Measurements from ENCODE around the gene OGN.

OGN gene

GRCh38 chr9:92407818-92408217, 3.4 kb upstream of the OGN start:
- TF ChIP-seq CTCF (IDR thresholded peaks at IDR 0.05; ENCODE audit: poor library complexity, severe bottlenecking), result no peak
- ATAC-seq (ENCODE audit: low read depth) (no peak), DNase-seq (ENCODE audit: low spot score) (no peak)
- H3K27ac ChIP-seq (ENCODE audit: poor library complexity, severe bottlenecking), result no peak overlapping the region
- H3K27me3 ChIP-seq (ENCODE audit: insufficient read depth, poor library complexity, severe bottlenecking), result no peaks in the 10 kb centered on the region
- no peaks in the 10 kb centered on the region for H3K4me1 ChIP-seq (ENCODE audit: insufficient read depth, poor library complexity, severe bottlenecking)
- no peaks in the 10 kb centered on the region for H3K9me3 ChIP-seq (ENCODE audit: severe bottlenecking)
- H3K36me3 ChIP-seq (ENCODE audit: low read depth), result no peaks in the 10 kb centered on the region
- H3K4me3 ChIP-seq (ENCODE audit: severe bottlenecking), result no peak overlapping the region

- Histone ChIP-seq H3K4me1 (ENCODE audit: insufficient read depth, poor library complexity, severe bottlenecking) (no peaks in the 10 kb centered on the region), H3K9me3 (ENCODE audit: severe bottlenecking) (no peaks in the 10 kb centered on the region), H3K27ac (ENCODE audit: poor library complexity, severe bottlenecking) (no peak overlapping the region), H3K4me3 (ENCODE audit: severe bottlenecking) (no peak overlapping the region), H3K27me3 (ENCODE audit: insufficient read depth, poor library complexity, severe bottlenecking) (no peaks in the 10 kb centered on the region), H3K36me3 (ENCODE audit: low read depth) (no peaks in the 10 kb centered on the region)
- no peak for DNase-seq (ENCODE audit: low spot score)
- ATAC-seq (ENCODE audit: low read depth), result no peak
- TF ChIP-seq CTCF (IDR thresholded peaks at IDR 0.05; ENCODE audit: poor library complexity, severe bottlenecking), result no peak
Observed at GRCh38 chr9:92406477-92406876, 2.1 kb upstream of the OGN start.

GRCh38 chr9:92405818-92406217, 1.4 kb upstream of the OGN start:
- H3K27me3 ChIP-seq (ENCODE audit: insufficient read depth, poor library complexity, severe bottlenecking), result no peaks in the 10 kb centered on the region
- H3K4me3 ChIP-seq (ENCODE audit: severe bottlenecking), result no peak overlapping the region
- TF ChIP-seq CTCF (IDR thresholded peaks at IDR 0.05; ENCODE audit: poor library complexity, severe bottlenecking), result no peak
- ATAC-seq (ENCODE audit: low read depth), result no peak
- no peaks in the 10 kb centered on the region for H3K36me3 ChIP-seq (ENCODE audit: low read depth)
- no peak for DNase-seq (ENCODE audit: low spot score)
- no peaks in the 10 kb centered on the region for H3K9me3 ChIP-seq (ENCODE audit: severe bottlenecking)
- H3K27ac ChIP-seq (ENCODE audit: poor library complexity, severe bottlenecking), result no peak overlapping the region
- H3K4me1 ChIP-seq (ENCODE audit: insufficient read depth, poor library complexity, severe bottlenecking), result no peaks in the 10 kb centered on the region

GRCh38 chr9:92402826-92403745, 1.3 kb downstream of the OGN start:
- Histone ChIP-seq H3K4me3 (ENCODE audit: severe bottlenecking) (no peak overlapping the region), H3K9me3 (ENCODE audit: severe bottlenecking) (no peaks in the 10 kb centered on the region), H3K27ac (ENCODE audit: poor library complexity, severe bottlenecking) (no peak overlapping the region), H3K36me3 (ENCODE audit: low read depth) (no peaks in the 10 kb centered on the region), H3K4me1 (ENCODE audit: insufficient read depth, poor library complexity, severe bottlenecking) (no peaks in the 10 kb centered on the region), H3K27me3 (ENCODE audit: insufficient read depth, poor library complexity, severe bottlenecking) (no peaks in the 10 kb centered on the region)
- no peak for TF ChIP-seq CTCF (IDR thresholded peaks at IDR 0.05; ENCODE audit: poor library complexity, severe bottlenecking)
- no peak for ATAC-seq (ENCODE audit: low read depth)
- DNase-seq (ENCODE audit: low spot score), result no peak

- no peak for ATAC-seq (ENCODE audit: low read depth)
- Histone ChIP-seq H3K36me3 (ENCODE audit: low read depth) (no peaks in the 10 kb centered on the region), H3K4me3 (ENCODE audit: severe bottlenecking) (no peak overlapping the region), H3K27me3 (ENCODE audit: insufficient read depth, poor library complexity, severe bottlenecking) (no peaks in the 10 kb centered on the region), H3K4me1 (ENCODE audit: insufficient read depth, poor library complexity, severe bottlenecking) (no peaks in the 10 kb centered on the region), H3K9me3 (ENCODE audit: severe bottlenecking) (no peaks in the 10 kb centered on the region), H3K27ac (ENCODE audit: poor library complexity, severe bottlenecking) (no peak overlapping the region)
- no peak for DNase-seq (ENCODE audit: low spot score)
- no peak for TF ChIP-seq CTCF (IDR thresholded peaks at IDR 0.05; ENCODE audit: poor library complexity, severe bottlenecking)
Observed at GRCh38 chr9:92402360-92402759, 2.0 kb downstream of the OGN start.
